Activated CD4-positive, alpha-beta T cell treated with anti-CD3 and anti-CD28 coated beads for 4 hours (primary cell): Measurements from ENCODE around the gene COLGALT1.

Source experiments
- DNase-seq, 2 donors: peaks; one replicate each; pipeline ENCODE4 v3.0.0-alpha.2; 2020

COLGALT1 gene

GRCh38 chr19:17625043-17625442, 69.6 kb downstream of the COLGALT1 start:
- no peak for DNase-seq

GRCh38 chr19:17625980-17626379, 70.5 kb downstream of the COLGALT1 start:
- DNase-seq: no peak

- no peak for DNase-seq
Measured at GRCh38 chr19:17626456-17627015, 71.1 kb downstream of the COLGALT1 start.

GRCh38 chr19:17627161-17627560, 71.7 kb downstream of the COLGALT1 start:
- no peak for DNase-seq

GRCh38 chr19:17627921-17628320, 72.5 kb downstream of the COLGALT1 start:
- DNase-seq: no peak

GRCh38 chr19:17629760-17630159, 74.3 kb downstream of the COLGALT1 start:
- no peak for DNase-seq

GRCh38 chr19:17632577-17632976, 77.1 kb downstream of the COLGALT1 start:
- no peak for DNase-seq
